ENCODE results near the gene ALDH6A1. TPM values are rescaled to one million over a fixed set of nuclear protein-coding genes. Genes with fewer than 3 reads are reported as not detected.

The ALDH6A1 gene
- total and polyA plus RNA-seq, 2 experiments from 2014 or later, result 76.8 to 83.8 TPM

GRCh38 chr14:74080820-74081460, 3.3 kb downstream of the ALDH6A1 start:
- Histone ChIP-seq H3K9me3 (ENCODE audit: low read depth) (no peaks in the 10 kb centered on the region), H3K4me2 (peak overlapping the region; percentile 3), H3K27ac (no peak overlapping the region), H3K79me2 (peaks cover 14% of the 10 kb centered on the region), H3K4me3 (no peak overlapping the region), H3K36me3 (replicated peaks; ENCODE audit: insufficient read depth, low read depth) (no peaks in the 10 kb centered on the region), H3K27me3 (no peaks in the 10 kb centered on the region), H3K4me1 (ENCODE audit: insufficient read depth) (peaks cover 3% of the 10 kb centered on the region), H4K20me1 (ENCODE audit: insufficient read depth, poor library complexity, severe bottlenecking) (no peaks in the 10 kb centered on the region), H3K9me2 (replicated peaks; ENCODE audit: insufficient read depth) (no peaks in the 10 kb centered on the region), H2AFZ (no peak overlapping the region)
- 72% methylated on average over 4 of the region's 4 CpGs for WGBS (ENCODE audit: low lambda C conversion rate, missing lambda C conversion rate)
- peak; percentile 6 for DNase-seq (ENCODE audit: low spot score)
- TF ChIP-seq EZH2phosphoT487 (IDR thresholded peaks at IDR 0.05; ENCODE audit: low read depth, severe bottlenecking, unreplicated experiment) (no peak), CTCF (IDR thresholded peaks at IDR 0.05; ENCODE audit: poor library complexity) (no peak), EZH2 (IDR thresholded peaks at IDR 0.05; ENCODE audit: borderline replicate concordance) (no peak)

- Histone ChIP-seq H3K4me1 (ENCODE audit: insufficient read depth) (no peaks in the 10 kb centered on the region), H3K4me2 (no peak overlapping the region), H3K27ac (no peak overlapping the region), H3K36me3 (replicated peaks; ENCODE audit: insufficient read depth, low read depth) (no peaks in the 10 kb centered on the region), H3K9me2 (replicated peaks; ENCODE audit: insufficient read depth) (no peaks in the 10 kb centered on the region), H2AFZ (no peak overlapping the region), H3K27me3 (no peaks in the 10 kb centered on the region), H3K79me2 (peaks cover 8% of the 10 kb centered on the region), H4K20me1 (ENCODE audit: insufficient read depth, poor library complexity, severe bottlenecking) (no peaks in the 10 kb centered on the region), H3K4me3 (no peak overlapping the region), H3K9me3 (ENCODE audit: low read depth) (no peaks in the 10 kb centered on the region)
- no peak for DNase-seq (ENCODE audit: low spot score)
- TF ChIP-seq EZH2 (IDR thresholded peaks at IDR 0.05; ENCODE audit: borderline replicate concordance) (no peak), EZH2phosphoT487 (IDR thresholded peaks at IDR 0.05; ENCODE audit: low read depth, severe bottlenecking, unreplicated experiment) (no peak), CTCF (IDR thresholded peaks at IDR 0.05; ENCODE audit: poor library complexity) (no peak)
- WGBS (ENCODE audit: low lambda C conversion rate, missing lambda C conversion rate), result 50% methylated on average over 1 of the region's 1 CpG
These were observed 6.9 kb downstream of the ALDH6A1 start for GRCh38 chr14:74077401-74077800.

- no peak overlapping the region for H2AFZ ChIP-seq
- no peaks in the 10 kb centered on the region for H3K9me2 ChIP-seq (replicated peaks; ENCODE audit: insufficient read depth)
- H3K4me2 ChIP-seq, result no peak overlapping the region
- no peaks in the 10 kb centered on the region for H4K20me1 ChIP-seq (ENCODE audit: insufficient read depth, poor library complexity, severe bottlenecking)
- H3K36me3 ChIP-seq (replicated peaks; ENCODE audit: insufficient read depth, low read depth), result no peaks in the 10 kb centered on the region
- no peak overlapping the region for H3K4me3 ChIP-seq
- no peaks in the 10 kb centered on the region for H3K79me2 ChIP-seq
- no peak for DNase-seq (ENCODE audit: low spot score)
- H3K9me3 ChIP-seq (ENCODE audit: low read depth), result no peaks in the 10 kb centered on the region
- TF ChIP-seq EZH2phosphoT487 (IDR thresholded peaks at IDR 0.05; ENCODE audit: low read depth, severe bottlenecking, unreplicated experiment) (no peak), CTCF (IDR thresholded peaks at IDR 0.05; ENCODE audit: poor library complexity) (no peak), EZH2 (IDR thresholded peaks at IDR 0.05; ENCODE audit: borderline replicate concordance) (no peak)
- no peaks in the 10 kb centered on the region for H3K27me3 ChIP-seq
- no peaks in the 10 kb centered on the region for H3K4me1 ChIP-seq (ENCODE audit: insufficient read depth)
- no peak overlapping the region for H3K27ac ChIP-seq
- WGBS (ENCODE audit: low lambda C conversion rate, missing lambda C conversion rate), result 70% methylated on average over 3 of the region's 3 CpGs
These were observed 18.3 kb downstream of the ALDH6A1 start for GRCh38 chr14:74065746-74066575.

Measured in hepatocyte (in vitro differentiated cells).